GM19455 (cell line): ENCODE data around the gene PDE6D.
"Not testable (repeated sequence)": the region's sequence is repeated elsewhere in the genome, so short reads cannot be mapped to it uniquely, and the experiment has no call there.

ENCODE experiments used
- ATAC-seq: cut with Tn5 transposase; IDR thresholded peaks from one replicate; pipeline ENCODE4 v1.9.1; 2021; ENCODE audit not compliant: unreplicated experiment

PDE6D gene

GRCh38 chr2:231720987-231721966 is 59.8 kb downstream of the PDE6D start:
- ATAC-seq = peak; percentile 84

- peak; percentile 25 for ATAC-seq
Observed at GRCh38 chr2:231720292-231720986, 60.6 kb downstream of the PDE6D start.

GRCh38 chr2:231718799-231719198 is 62.3 kb downstream of the PDE6D start:
- ATAC-seq = no peak

GRCh38 chr2:231717281-231718171 is 63.6 kb downstream of the PDE6D start:
- no peak for ATAC-seq

GRCh38 chr2:231716666-231717280 is 64.3 kb downstream of the PDE6D start:
- no peak for ATAC-seq

GRCh38 chr2:231715988-231716616 is 65.0 kb downstream of the PDE6D start:
- no peak for ATAC-seq

GRCh38 chr2:231715499-231715837 is 65.6 kb downstream of the PDE6D start:
- peak; percentile 0 for ATAC-seq

GRCh38 chr2:231714639-231715498 is 66.2 kb downstream of the PDE6D start:
- peak; percentile 26 for ATAC-seq

- ATAC-seq = no peak
Observed at GRCh38 chr2:231713730-231714638, 67.1 kb downstream of the PDE6D start.

- ATAC-seq = not testable (repeated sequence)
Observed at GRCh38 chr2:231713406-231713729, 67.7 kb downstream of the PDE6D start.

- ATAC-seq = not testable (repeated sequence)
Observed at GRCh38 chr2:231712451-231713021, 68.5 kb downstream of the PDE6D start.

- ATAC-seq = no peak
Observed at GRCh38 chr2:231711677-231712450, 69.2 kb downstream of the PDE6D start.

GRCh38 chr2:231710799-231711676 is 70.0 kb downstream of the PDE6D start:
- no peak for ATAC-seq

GRCh38 chr2:231709981-231710798 is 70.9 kb downstream of the PDE6D start:
- ATAC-seq = no peak

- no peak for ATAC-seq
Observed at GRCh38 chr2:231709636-231709980, 71.5 kb downstream of the PDE6D start.
